GM13976 (cell line): Measurements from ENCODE around the gene PARP12.

Experiments
- DNase-seq: peaks from one replicate; pipeline ENCODE4 v3.0.0; 2012; ENCODE audit warnings: low spot score
- CTCF ChIP-seq: IDR thresholded peaks from 2 replicates; pipeline ENCODE4 v1.5.1; 2012; ENCODE audit warnings: borderline replicate concordance, mild to moderate bottlenecking; ENCODE audit not compliant: insufficient read depth; ENCODE audit errors: extremely low read depth, missing control alignments, control extremely low read depth
- in situ Hi-C: fragments of 300-500 bp; cut with MboI; formaldehyde crosslinking; loops from one replicate; pipeline ENCODE4 v1.12.0; 2022; ENCODE audit warnings: low sequenced_read_pairs, mixed read lengths, inconsistent platforms; ENCODE audit not compliant: unreplicated experiment

PARP12 gene

DNA sequence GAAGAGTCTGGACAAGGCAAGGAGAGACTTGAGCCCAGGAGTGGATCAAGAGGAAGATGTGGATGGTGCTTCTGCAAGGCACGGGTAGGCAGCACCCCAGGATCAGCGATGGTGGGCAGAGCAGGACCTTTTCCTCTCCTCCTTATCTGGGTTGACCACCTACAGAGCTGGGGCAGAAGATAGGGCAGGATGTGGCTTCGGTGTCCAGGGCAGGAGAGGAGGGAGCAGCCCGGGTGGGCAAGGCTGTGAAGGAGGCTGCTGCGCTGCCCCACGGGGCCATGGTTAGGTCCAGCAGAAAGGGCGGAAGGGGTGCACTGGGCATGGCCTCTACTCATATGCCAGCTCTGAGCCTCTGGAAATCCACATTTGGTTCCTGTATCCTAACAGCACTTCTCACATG is 20.0 kb upstream of the PARP12 start:
- no peak for TF ChIP-seq CTCF
- in situ Hi-C loops, result no loop called here
- DNase-seq, result no peak

- no peak for TF ChIP-seq CTCF
- in situ Hi-C loops, result no loop called here
- no peak for DNase-seq
Measured at GRCh38 chr7:140081774-140082425, 19.1 kb upstream of the PARP12 start.

DNA sequence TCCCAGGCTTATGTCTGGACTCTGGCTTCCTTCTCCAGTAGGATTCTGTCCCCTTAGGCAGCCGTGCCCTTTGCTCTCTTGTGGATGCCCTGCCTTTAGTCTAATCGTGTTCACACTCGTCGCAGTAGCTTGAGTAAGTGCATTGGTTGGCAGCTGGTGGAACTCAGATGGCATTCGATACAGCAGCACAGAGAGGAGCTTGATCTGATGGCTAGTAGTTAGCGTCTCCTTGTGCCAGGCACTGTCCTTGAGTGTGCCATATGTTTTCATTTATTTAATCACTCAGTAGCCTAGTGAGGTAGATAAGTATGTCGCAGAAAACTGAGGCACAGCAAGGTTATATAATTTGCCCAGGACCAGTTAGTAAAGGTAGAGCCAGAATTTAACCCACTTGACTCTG is 18.2 kb upstream of the PARP12 start:
- no peak for DNase-seq
- TF ChIP-seq CTCF, result no peak
- in situ Hi-C loops, result no loop called here

- TF ChIP-seq CTCF, result no peak
- in situ Hi-C loops, result no loop called here
- no peak for DNase-seq
Measured at GRCh38 chr7:140079121-140079536, 16.4 kb upstream of the PARP12 start.

- no peak for DNase-seq
- in situ Hi-C loops, result no loop called here
- TF ChIP-seq CTCF, result no peak
Measured at GRCh38 chr7:140078392-140078791, 15.6 kb upstream of the PARP12 start.

- no peak for TF ChIP-seq CTCF
- in situ Hi-C loops, result no loop called here
- no peak for DNase-seq
Measured at GRCh38 chr7:140074780-140075179, 12.0 kb upstream of the PARP12 start.
